ENCODE measurements around the gene MPPE1.
"Not testable (repeated sequence)": the region's sequence is repeated elsewhere in the genome, so short reads cannot be mapped to it uniquely, and the experiment has no call there.

The MPPE1 gene, protein sequence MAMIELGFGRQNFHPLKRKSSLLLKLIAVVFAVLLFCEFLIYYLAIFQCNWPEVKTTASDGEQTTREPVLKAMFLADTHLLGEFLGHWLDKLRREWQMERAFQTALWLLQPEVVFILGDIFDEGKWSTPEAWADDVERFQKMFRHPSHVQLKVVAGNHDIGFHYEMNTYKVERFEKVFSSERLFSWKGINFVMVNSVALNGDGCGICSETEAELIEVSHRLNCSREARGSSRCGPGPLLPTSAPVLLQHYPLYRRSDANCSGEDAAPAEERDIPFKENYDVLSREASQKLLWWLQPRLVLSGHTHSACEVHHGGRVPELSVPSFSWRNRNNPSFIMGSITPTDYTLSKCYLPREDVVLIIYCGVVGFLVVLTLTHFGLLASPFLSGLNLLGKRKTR

DNA sequence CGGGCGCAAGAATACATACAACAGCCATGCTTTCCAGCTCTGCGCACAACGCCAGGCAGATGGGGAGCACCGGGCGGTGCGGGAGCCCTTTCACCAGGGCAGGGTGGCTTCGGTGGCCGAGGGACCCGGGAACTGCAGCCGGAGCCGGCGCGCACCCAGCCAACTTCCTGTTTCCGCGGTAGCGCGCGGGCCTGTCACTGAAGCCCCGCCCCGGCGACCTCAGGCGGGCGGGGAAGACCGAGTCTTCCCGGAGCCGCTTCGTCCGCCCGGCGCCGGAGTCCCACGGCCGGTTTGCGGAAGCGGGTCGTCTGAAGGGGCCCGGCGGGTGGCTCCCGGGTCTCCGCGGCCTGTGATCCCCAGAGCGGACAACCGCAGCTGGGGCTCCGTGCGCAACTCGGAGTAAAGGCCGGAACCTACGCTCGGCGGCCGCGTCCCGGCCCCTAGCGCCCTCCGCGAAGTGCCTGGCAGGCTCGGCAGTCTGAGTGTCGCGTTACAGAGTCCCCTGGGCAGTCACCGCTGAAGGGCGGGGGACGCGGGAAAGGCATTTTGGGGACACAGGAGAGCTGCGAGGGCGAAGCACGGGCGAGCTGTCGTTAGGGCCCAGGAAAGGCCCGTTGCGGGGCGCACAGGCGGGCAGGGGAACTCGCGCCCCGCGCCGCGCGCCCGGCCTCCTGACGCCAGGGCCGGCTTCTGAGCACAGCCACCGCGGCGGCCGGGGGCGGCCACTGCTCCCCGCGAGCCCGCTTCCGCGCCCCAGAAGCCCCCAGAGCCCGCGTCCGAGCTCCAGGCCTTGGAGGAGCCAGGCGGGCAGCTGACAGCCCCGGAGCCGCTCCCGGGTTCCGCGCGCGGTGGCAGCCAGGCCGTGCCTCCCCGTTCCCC, at the start of gene MPPE1:
TSS of gene MPPE1 (minus strand) at position 136 of the 879 bp plus-strand sequence. CDS start 11,053 bp downstream, outside the sequence.
- peak; percentile 86 to 90 for DNase-seq

DNA sequence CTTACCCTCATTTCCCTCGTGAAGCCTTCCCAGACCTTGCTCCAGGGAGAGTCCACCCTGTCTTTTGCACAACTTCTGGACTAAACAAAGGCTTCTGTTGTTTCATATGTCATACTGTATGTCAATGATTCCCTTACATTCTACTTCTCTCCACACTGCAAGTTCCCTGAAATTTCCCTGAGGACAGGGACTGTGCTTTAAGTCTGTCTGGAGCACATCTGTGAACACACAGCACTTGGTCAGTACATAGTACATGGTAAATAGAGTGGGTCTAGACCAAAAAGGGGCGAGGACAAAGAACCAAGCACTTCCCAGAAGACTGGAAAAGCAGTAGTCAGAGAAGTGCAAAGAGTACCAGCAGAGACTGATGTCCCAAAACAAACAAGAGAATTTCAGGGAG, 49.5 kb upstream of the MPPE1 start:
- DNase-seq, result no peak

DNA sequence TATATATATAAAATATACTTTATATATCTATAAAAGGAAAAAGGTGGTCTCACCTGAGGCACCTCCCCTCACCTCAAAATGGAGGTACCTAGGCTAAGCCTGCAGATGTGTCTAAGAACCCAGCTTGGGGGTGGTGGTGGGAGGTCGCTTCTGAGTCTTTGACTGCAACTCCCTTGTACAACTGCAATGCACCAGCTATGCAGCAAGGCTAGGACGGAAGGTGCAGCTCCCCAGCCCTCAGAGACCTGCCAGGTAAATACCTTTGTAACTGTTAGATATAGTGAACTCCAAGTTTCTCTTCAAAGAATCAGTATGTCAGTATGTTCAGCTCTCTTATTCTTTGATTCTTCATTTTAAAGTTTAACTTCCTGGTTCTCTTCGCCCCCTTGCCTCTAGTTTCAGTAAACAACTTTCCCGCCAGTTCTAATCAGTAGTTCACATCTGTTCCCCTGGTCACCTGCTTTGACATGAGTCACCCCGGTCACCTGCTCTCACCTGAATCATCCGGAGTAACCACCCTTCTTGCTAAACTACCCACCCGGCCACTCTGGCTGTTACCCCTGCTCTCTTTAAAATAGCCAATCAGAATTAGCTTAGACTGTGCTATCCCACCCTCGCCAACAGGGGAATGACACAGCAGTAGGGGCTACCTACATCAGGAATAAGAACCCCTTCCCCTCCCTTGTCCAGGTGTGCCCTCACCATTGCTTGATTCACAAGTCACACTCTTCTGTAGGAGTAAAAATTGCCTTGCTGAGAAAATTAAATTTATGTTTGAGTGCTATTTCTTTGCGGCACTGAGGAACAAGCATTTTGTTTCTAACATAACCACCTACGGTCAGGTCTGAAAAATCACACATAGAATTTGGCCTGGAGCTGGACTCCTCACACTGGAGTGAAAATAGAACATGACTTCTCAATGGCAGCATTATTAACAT, 48.5 kb upstream of the MPPE1 start:
- DNase-seq, result no peak

DNA sequence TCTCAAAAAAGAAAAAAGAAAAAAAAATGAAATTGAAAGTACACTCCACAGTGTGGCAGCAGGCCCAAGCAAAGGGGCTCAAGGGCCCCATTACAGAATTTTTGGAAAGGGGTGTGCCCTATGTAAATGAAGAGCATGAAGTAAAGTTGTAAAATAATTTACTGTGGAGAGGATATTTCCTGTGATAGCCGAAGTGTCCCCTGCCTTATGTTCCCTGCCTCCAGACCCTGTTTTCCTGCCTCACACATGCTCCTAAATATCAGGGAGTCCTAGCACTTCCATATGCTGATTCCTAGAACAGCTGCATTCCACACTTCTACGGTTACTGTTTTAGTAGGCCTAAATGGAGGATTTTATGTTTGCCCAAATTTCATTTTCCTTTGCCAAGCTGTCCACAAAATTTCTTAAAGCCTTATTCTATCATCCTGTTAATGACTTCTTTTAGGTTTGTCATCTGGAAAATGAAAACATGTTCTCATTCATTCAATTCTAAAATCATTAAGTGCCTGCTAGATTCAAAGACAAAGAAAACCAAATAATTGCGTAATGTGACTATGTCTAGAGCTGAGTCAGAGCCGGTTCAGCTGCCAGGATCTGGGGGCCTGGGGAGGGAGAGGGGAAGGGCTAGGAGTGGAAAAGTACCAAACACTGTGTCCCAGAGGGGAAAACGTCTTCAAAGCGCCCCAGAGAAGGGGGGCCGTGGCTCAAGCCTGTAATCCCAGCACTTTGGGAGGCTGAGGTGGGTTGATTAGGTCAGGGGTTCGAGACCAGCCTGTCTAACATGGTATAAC, 47.3 kb upstream of the MPPE1 start:
- DNase-seq, result no peak

DNA sequence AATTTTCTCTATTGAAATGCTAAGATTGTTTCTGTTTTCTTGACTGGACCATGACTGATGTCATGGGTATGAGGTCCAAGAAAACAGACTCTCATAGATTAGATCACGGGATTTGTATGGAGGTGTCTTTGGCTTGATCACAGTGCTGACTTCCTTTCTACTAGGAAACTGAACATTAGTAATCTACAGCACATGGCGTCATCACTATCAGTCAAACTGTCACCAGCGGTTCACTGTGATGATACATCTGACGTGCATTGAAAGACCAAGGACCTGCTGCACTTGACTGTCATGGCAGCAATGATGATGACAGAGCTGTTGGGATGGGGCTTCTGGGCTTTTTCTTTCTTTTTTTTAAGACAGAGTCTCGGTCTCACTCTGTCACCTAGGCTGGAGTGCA, 45.0 kb upstream of the MPPE1 start:
- DNase-seq, result no peak

DNA sequence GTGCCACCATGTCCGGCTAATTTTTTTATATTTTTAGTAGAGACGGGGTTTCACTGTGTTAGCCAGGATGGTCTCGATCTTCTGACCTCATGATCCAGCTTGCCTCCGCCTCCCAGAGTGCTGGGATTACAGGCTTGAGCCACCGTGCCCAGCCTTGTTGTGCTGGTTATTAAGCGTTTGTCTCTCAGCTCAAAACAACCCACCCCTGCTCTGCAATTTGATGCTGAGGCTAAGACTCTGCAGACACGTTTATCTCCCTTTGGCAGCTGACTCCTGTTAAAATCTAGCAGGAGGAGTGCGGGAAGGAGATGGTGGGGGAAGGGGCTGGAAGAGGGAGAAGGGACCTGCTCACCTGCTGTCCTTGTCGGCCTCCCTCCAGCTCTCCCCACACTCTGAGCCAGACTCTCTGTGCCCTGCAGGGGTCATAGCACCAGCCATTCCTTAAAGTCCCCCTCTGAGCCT, 43.3 kb upstream of the MPPE1 start:
- no peak for DNase-seq

DNA sequence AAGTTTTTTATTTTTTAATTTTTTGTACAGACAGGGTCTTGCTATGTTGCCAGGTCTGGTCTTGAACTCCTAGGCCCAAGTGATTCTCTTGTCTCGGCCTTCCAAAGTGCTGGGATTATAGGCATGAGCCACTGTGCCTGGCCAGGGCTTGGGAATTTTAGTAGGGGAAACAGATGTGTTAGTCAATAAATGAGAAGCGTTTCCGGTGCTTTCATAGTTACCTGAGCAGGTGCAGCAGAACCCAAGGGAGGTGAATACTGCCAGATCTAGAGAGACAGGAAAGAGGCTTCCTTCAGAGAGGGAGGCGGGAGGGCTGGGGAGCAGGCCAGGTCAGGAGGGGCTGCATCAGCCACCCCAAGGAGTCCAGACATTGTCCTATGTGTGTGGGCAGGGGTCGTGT, 42.7 kb upstream of the MPPE1 start:
- DNase-seq, result no peak

DNA sequence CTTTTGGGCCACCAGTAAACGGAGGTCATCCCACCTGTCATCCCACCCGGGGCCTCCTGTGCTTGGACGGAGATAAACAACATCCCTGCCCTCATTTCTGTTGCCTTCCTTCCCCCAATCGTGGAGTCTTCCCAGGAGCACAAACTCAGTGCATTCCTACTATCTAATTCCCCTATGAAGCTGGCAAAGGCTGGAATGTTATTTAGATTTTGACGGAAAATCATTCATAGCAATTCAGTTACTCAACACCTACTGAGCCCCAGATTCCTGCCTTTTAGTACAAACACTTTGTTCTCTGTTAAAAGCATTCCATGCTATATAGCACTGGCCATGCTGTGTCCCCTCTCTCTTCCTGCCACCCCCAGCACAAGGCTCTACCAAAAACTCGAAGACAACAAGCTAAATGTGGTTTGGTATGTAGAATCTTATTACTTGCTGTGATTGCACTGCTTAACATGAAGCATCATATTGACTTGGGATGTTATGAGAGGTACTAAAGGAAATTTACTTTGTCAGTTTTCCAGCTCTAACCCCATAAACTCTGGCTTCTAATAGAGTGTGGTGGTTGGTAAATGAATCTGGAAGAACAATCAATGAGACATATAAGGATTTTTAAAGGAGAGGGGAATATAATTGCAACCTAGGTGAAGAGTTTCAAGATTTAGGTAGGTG, 40.9 kb upstream of the MPPE1 start:
- no peak for DNase-seq

DNA sequence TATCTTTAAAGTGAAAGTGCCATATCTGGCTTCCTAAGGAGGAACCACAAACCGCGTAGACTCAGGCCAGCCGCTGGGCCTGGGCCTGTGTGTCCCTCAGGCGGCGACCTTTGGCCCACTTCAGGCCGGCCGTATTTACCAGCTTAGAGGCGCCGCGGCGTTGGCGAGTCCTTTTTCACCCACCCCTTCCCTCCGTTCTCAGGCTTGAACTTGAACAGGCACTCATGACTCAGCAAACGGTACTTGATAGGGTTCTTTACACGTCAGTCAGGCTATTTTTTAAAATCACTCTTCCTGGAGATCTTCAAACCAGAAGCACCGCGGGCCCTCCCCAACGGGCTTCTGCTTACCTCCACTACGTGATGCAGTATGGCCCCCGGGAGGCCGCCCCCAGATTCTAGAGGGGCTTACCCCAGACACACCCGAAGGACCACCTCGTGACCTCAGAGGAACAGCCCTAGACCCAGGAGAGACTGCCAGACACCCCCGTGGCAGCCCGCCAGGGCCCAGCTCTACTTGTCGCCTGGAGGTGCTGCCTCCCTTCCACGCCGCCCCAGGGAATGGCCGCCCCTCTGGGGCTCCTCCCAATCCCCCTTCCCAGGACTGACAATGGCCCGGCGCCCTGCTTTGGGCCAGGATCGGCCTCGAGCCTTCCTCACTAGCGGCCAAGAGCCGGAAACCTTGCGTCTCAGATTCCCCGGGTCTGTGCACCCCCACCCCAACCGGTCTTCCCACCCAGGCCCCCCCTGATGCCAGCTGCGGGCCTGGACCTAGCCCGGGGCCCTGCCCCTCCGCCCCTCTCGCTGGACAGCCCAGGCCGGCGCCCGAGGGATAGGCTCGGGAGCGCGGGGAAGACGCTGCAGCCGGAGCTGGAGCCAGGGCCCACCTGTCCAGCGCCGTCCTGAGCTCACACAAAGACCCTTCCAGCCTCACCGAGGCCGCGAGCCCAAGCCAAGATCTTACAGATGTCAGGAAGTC, 39.4 kb upstream of the MPPE1 start:
- no peak for DNase-seq

DNA sequence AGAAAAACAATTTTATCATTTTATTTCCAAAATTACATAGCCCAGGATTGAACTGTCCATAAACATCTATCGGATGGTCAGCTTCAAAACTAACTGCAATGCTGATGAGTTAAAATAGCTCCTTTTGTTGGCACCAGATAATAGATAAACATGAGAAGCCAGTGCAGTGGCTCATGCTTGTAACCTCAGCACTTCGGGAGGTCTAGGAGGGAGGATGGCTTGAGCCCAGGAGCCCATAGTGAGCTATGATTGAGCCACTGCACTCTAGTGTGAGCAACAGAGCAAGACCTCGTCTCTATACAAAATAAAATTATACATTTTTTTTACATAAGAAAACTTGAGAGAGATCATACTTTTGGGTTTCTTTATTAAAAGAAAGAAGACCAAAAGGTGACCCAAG, 38.6 kb upstream of the MPPE1 start:
- no peak for DNase-seq

DNA sequence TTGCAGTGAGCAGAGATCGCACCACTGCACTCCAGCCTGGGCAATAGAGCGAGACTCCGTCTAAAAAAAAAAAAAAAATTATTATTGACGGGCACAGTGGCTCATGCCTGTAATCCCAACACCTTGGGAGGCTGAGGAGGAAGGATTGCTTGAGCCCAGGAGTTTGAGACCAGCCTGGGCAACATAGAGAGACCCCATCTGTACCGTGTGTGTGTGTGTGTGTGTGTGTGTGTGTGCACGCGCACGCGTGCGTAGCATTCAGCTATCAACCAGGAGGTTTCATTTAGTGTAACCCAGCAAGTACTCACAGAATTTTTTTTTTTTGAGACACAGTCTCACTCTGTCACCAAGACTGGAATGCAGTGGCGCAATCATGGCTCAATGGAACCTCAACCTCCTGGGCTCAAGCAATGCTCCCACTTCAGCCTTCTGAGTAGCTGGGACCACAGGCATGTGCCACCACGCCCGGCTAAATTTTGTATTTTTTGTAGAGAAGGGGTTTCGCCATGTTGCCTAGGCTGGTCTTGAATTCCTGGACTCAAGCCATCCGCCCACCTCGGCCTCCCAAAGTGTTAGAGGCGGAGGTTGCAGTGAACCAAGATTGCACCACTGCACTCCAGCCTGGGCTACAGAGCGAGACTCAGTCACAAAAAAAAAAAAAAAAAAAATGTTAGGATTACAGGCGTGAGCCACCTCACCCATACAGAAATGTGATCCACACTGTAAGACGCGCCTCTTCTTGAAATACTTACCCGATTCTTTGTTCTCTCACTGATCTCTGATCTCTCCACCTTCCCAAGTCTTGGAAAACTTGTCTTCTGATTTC, 37.9 kb upstream of the MPPE1 start:
- not testable (repeated sequence) for DNase-seq

DNA sequence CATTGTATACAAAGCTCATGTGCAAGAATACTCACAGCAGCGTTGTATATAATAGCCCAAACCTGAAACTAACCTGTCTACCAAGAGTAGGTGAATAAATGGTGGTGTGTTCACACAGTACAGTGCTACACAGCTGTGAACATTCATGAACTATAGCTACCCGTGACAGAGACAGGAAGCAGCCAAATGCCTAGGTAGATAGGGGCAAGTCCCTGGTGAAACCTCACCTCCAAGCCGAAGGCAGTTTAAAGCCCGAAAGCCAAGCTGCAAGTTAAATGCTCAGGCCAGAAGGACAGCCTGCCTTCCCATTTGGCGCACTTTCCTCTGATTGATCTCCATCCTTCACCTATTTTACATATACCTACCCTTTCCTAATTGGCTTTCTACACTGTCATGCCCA, 36.7 kb upstream of the MPPE1 start:
- DNase-seq, result no peak

DNA sequence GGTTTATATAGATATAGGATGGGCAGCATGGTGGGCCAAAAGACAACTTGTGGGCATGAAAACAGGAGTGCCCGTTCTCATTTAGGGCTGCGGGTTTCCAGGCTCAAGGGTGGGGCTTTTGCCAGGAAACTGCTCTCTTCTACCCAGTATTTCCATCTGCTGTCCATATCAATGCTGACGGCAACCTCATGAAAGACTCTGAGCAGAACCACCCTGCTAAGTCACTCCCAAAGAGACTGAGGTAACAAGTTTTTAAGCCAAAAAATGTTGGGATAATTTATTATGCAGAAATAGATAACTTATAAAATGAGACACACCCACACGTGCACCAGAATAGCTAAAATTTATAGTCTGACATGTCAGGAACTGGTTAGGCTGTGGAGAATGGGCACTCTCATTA, 36.1 kb upstream of the MPPE1 start:
- DNase-seq, result no peak

DNA sequence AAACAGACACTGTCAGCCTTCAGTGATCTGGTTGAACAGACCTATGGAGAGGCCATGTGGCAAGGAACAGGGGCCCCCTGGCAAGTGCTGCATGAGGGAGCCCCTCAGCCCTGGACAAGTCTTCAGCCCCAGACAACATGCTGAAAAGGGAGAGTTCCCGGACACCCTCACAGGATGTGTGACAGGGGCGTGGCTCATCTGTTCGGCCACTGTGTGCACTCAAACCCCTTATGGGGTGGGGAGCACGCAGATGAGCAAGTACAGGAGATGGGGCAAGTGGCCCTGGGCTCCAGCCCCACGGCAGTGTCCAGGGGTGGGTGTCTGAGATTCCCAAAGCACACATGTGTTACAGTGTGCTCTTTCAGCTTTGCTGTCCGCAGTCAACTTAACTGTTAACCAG, 35.4 kb upstream of the MPPE1 start:
- DNase-seq, result no peak

DNA sequence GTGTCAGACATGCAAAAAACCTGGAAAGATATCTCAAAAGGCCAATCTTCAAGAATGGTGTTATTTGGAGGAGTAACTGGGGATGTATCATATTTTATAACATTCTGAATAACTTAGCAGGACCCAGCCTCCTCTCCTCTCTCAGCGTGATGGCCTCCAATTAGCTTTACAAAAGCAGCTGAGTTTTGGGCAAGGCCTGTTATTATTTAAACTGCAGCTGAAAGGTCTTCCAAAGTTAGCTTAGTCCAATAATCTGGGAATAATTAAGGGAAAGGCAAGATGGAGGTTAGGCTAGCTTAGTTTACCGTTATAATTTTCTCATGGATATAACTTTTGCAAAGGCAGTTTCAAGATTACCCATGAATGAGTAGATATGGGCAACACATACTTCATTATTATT, 32.8 kb upstream of the MPPE1 start:
- no peak for DNase-seq

DNA sequence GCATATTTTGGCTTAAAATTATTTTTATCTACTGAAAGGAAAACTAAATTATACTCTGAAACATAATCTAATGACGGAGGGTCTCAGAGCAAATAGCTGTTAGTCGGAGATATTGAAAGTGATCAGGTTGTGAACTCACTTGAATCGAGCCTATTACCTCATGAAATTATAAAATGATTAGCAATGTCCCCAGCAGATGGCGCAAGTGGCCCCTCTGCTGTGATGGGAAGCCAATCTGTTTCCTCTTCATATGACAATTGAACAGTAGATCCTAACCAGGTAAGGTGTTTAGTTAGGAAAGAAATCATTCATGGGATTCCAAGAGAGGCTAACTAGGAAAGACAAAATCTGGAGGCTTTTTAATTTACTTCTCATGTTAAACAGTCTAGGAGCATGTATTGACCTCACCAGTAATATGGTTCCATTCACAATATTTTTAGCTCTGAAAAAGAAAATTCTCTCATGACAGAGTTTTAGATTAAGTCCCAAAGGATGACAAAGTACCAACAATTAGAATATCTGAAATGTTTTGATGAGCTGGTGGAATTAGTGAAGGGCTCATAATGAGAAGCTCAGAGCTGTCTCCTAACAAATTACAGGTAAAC, 29.9 kb upstream of the MPPE1 start:
- DNase-seq, result peak; percentile 49 to 58

DNA sequence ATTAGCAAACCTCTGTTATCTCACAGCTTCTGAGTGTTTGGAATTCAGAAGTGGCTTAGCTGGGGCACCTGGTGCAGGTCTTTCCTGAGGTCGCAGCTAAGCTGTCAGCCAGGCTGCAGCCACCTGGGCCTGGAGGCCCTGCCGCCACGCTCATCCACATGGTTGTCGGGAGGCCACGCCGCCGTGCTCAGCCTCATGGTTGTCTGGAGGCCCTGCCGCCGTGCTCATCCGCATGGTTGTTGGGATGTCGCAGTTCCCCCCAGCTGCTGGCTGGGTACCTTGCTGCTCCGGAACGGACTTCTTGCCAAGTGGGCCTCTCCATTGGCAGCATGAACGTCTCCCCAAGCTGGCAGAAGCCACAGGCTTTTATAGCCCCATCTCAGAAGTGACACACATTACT, 24.3 kb upstream of the MPPE1 start:
- no peak for DNase-seq

DNA sequence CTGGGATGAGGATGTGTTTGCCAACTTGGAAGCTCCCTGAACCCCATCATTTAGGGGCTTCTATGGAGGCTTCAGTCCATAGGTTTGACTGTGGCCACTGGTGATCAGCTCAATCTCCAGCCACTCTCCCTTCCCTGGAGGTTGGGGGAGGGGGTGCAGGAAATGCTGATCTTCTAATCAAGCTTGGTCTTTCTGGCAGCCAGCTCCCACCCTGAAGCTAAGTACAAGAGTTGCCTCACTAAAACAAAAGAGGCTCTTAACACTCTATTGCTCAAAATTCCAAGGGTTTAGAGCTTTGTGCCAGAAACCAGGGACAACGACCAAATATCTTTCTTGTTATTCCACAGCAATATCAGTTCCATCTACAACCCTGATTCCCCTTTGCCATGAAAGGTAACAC, 19.4 kb upstream of the MPPE1 start:
- no peak for DNase-seq

All from NCI-H2081 (cell line).